IMR-90 (cell line): ENCODE data around the gene STAM2. TPM values are rescaled to one million over a fixed set of nuclear protein-coding genes. Genes with fewer than 3 reads are reported as not detected.

Source experiments
- ATAC-seq: fragments of 200-7000 bp; cut with Tn5 transposase; 2 replicates; pipeline ENCODE4 v1.9.1; 2020; ENCODE audit warnings: low read depth, mild to moderate bottlenecking, moderate library complexity
- BruUV-seq: library from RNA; stranded (reverse); fragments of 400-500 nt; replicated peaks from 2 replicates; lab custom pipeline; 2021; lab: Mats Ljungman, UMichigan
- CTCF ChIA-PET: fragments of 300-600 bp; formaldehyde crosslinking; extraction: SDS; loops from one replicate; lab custom pipeline; 2021; ENCODE audit warnings: antibody characterized with exemption; lab: Yijun Ruan, JAX
- POLR2A ChIA-PET: fragments of 300-600 bp; sonication (Branson Sonifier 250); formaldehyde crosslinking; loops from one replicate; lab custom pipeline; 2022; ENCODE audit warnings: antibody characterized with exemption; ENCODE audit not compliant: unreplicated experiment; lab: Charles Lee
- DNase-seq: peaks from one replicate; pipeline ENCODE4 v3.0.0; 2013
- H2AFZ ChIP-seq: replicated peaks from 2 replicates; pipeline ENCODE3; 2013; ENCODE audit warnings: low read length, mild to moderate bottlenecking; ENCODE audit not compliant: poor library complexity
- H2AK5ac ChIP-seq: 2 replicates; pipeline ENCODE4 v1.6.1; 2013; ENCODE audit warnings: low read depth, low read length, inconsistent platforms
- H2AK9ac ChIP-seq: replicated peaks from 2 replicates; pipeline ENCODE3; 2013; ENCODE audit warnings: mild to moderate bottlenecking, low read depth, low read length, moderate library complexity; ENCODE audit not compliant: poor library complexity
- H2BK120ac ChIP-seq: 2 replicates; pipeline ENCODE4 v1.6.1; 2013; ENCODE audit warnings: low read depth, low read length, inconsistent platforms
- H2BK15ac ChIP-seq: 3 replicates; pipeline ENCODE4 v1.6.1; 2013; ENCODE audit warnings: low read depth, low read length, inconsistent platforms
- H2BK20ac ChIP-seq: 2 replicates; pipeline ENCODE4 v1.6.1; 2013; ENCODE audit warnings: low read depth, mild to moderate bottlenecking, inconsistent platforms, low read length, moderate library complexity
- H2BK5ac ChIP-seq: 2 replicates; pipeline ENCODE4 v1.6.1; 2013; ENCODE audit warnings: mild to moderate bottlenecking, low read depth, low read length, inconsistent platforms; ENCODE audit not compliant: poor library complexity, severe bottlenecking
- H3K14ac ChIP-seq: replicated peaks from 2 replicates; pipeline ENCODE4 v1.6.1; 2013; ENCODE audit warnings: low read depth, low read length, inconsistent platforms
- H3K18ac ChIP-seq: 2 replicates; pipeline ENCODE4 v1.6.1; 2013; ENCODE audit warnings: low read depth, low read length, control low read depth
- H3K23ac ChIP-seq: 2 replicates; pipeline ENCODE4 v1.6.1; 2013; ENCODE audit warnings: low read depth, low read length, inconsistent platforms
- H3K27ac ChIP-seq: 2 replicates; pipeline ENCODE4 v1.5.1; 2013; ENCODE audit warnings: mild to moderate bottlenecking, control low read depth, low read length; ENCODE audit not compliant: insufficient read depth
- H3K27me3 ChIP-seq: 2 replicates; pipeline ENCODE4 v1.6.1; 2013; ENCODE audit warnings: low read length; ENCODE audit not compliant: control insufficient read depth, insufficient read depth
- H3K36me3 ChIP-seq: 2 replicates; pipeline ENCODE4 v1.6.1; 2013; ENCODE audit warnings: low read length, mixed read lengths; ENCODE audit not compliant: control insufficient read depth, insufficient read depth
- H3K4ac ChIP-seq: 2 replicates; pipeline ENCODE4 v1.6.1; 2013; ENCODE audit warnings: low read depth, low read length, inconsistent platforms
- H3K4me1 ChIP-seq: 2 replicates; pipeline ENCODE4 v1.6.1; 2013; ENCODE audit warnings: low read length, mixed read lengths; ENCODE audit not compliant: control insufficient read depth, insufficient read depth
- H3K4me2 ChIP-seq: 2 replicates; pipeline ENCODE4 v1.6.1; 2013; ENCODE audit warnings: low read depth, mild to moderate bottlenecking, control low read depth, low read length, moderate library complexity
- H3K4me3 ChIP-seq: 2 replicates; pipeline ENCODE4 v1.5.1; 2013; ENCODE audit warnings: low read depth, mild to moderate bottlenecking, control low read depth, low read length, moderate library complexity; ENCODE audit not compliant: insufficient read depth
- H3K56ac ChIP-seq: 2 replicates; pipeline ENCODE4 v1.6.1; 2013; ENCODE audit warnings: low read length, inconsistent platforms; ENCODE audit not compliant: insufficient read depth; ENCODE audit errors: extremely low read depth
- H3K79me1 ChIP-seq, 2 experiments: 2 replicates each; pipeline ENCODE4 v1.6.1; 2013; ENCODE audit warnings: low read length in 2 of 2, inconsistent platforms in 1 of 2, low read depth in 1 of 2
- H3K9ac ChIP-seq: 2 replicates; pipeline ENCODE4 v1.6.1; 2013; ENCODE audit warnings: low read depth, low read length, control low read depth
- H3K9me1 ChIP-seq: 2 replicates; pipeline ENCODE4 v1.6.1; 2013; ENCODE audit warnings: low read length, inconsistent platforms; ENCODE audit not compliant: insufficient read depth
- H3K9me3 ChIP-seq: 2 replicates; pipeline ENCODE4 v1.6.1; 2013; ENCODE audit warnings: low read length; ENCODE audit not compliant: control insufficient read depth, insufficient read depth
- H4K20me1 ChIP-seq: 2 replicates; pipeline ENCODE4 v1.6.1; 2013; ENCODE audit warnings: low read length, inconsistent platforms; ENCODE audit not compliant: insufficient read depth
- H4K5ac ChIP-seq: 2 replicates; pipeline ENCODE4 v1.6.1; 2013; ENCODE audit warnings: mild to moderate bottlenecking, low read depth, low read length, control low read depth
- H4K8ac ChIP-seq, 2 experiments: 2 replicates each; pipeline ENCODE4 v1.6.1; 2013; ENCODE audit warnings: low read depth in 2 of 2, low read length in 2 of 2, control low read depth in 1 of 2, inconsistent platforms in 1 of 2
- H4K91ac ChIP-seq: 2 replicates; pipeline ENCODE4 v1.6.1; 2013; ENCODE audit warnings: low read depth, low read length, inconsistent platforms; ENCODE audit not compliant: insufficient read depth
- BHLHE40 ChIP-seq: fragments of 150-350 bp; IDR thresholded peaks from 2 replicates; pipeline ENCODE4 v1.6.1; 2016; ENCODE audit warnings: mild to moderate bottlenecking, low read depth, low read length
- CEBPB ChIP-seq: IDR thresholded peaks from 2 replicates; pipeline ENCODE4 v1.6.1; 2012; ENCODE audit warnings: low read depth, low read length, improper control_type of control experiment
- CHD1 ChIP-seq: IDR thresholded peaks from 2 replicates; pipeline ENCODE4 v1.6.1; 2012; ENCODE audit warnings: low read depth, low read length, improper control_type of control experiment
- FOS ChIP-seq: fragments of 150-350 bp; IDR thresholded peaks from 2 replicates; pipeline ENCODE4 v1.6.1; 2016; ENCODE audit warnings: low read depth, low read length
- MAZ ChIP-seq: IDR thresholded peaks from 2 replicates; pipeline ENCODE4 v1.6.1; 2012; ENCODE audit warnings: low read depth, mild to moderate bottlenecking, low read length, improper control_type of control experiment, moderate library complexity, borderline replicate concordance
- POLR2A ChIP-seq: IDR thresholded peaks from 2 replicates; pipeline ENCODE4 v1.6.1; 2012; ENCODE audit warnings: mild to moderate bottlenecking, low read depth, low read length
- RCOR1 ChIP-seq: IDR thresholded peaks from 2 replicates; pipeline ENCODE4 v1.6.1; 2012; ENCODE audit warnings: mild to moderate bottlenecking, low read length, improper control_type of control experiment; ENCODE audit not compliant: insufficient replicate concordance
- RFX5 ChIP-seq: IDR thresholded peaks from 2 replicates; pipeline ENCODE4 v1.8.0; 2012; ENCODE audit warnings: low read depth, mild to moderate bottlenecking, low read length, moderate library complexity
- SMC3 ChIP-seq: fragments of 150-350 bp; IDR thresholded peaks from 2 replicates; pipeline ENCODE4 v1.6.1; 2016; ENCODE audit warnings: low read depth, mild to moderate bottlenecking, antibody characterized with exemption, low read length, moderate library complexity
- WGBS, 2 experiments: methylation state at CpG; one replicate each; pipeline versions ENCODE4 v1.1.5 to v1.1.7; 2013; ENCODE audit warnings: missing lambda C conversion rate in 2 of 2; ENCODE audit not compliant: insufficient read length in 1 of 2; ENCODE audit errors: extremely low coverage in 2 of 2; 5-methylcytosine and 5-hydroxymethylcytosine counted together
- dilution Hi-C: fragments of 300-500 bp; cut with HindIII; formaldehyde crosslinking; loops from one replicate; pipeline ENCODE4 v1.14.3; 2018; ENCODE audit warnings: low sequenced_read_pairs; ENCODE audit not compliant: unreplicated experiment
- in situ Hi-C: fragments of 300-500 bp; cut with MboI; formaldehyde crosslinking; loops from 3 replicates; pipeline ENCODE4 v1.14.3; 2019; ENCODE audit warnings: low sequenced_read_pairs, inconsistent platforms, mixed read lengths
- intact Hi-C: fragments of 100-400 bp; cut with micrococcal nuclease; formaldehyde crosslinking; loops from 2 replicates; pipeline ENCODE4 v1.10.0; 2022
- polyA plus RNA-seq, 3 experiments: library from polyadenylated mRNA; depleted of rRNA; stranded (reverse); fragments of >200 nt; gene quantifications; 2 replicates each; pipeline ENCODE4 v1.2.3, GENCODE V29; 2012; ENCODE audit warnings: low replicate concordance in 1 of 3
- total RNA-seq: library from RNA; depleted of rRNA; stranded (reverse); fragments of >200 nt; gene quantifications from 2 replicates; pipeline ENCODE4 v1.2.3, GENCODE V29; 2012
- TF ChIP-seq, protein P1 (sequence below): fragments of 150-350 bp; IDR thresholded peaks from 2 replicates; pipeline ENCODE4 v1.6.1; 2017; ENCODE audit warnings: mild to moderate bottlenecking, antibody characterized with exemption, low read length, low read depth
- TF ChIP-seq, protein P2 (sequence below): fragments of 150-350 bp; IDR thresholded peaks from 2 replicates; pipeline ENCODE4 v1.6.1; 2016; ENCODE audit warnings: low read depth, mild to moderate bottlenecking, low read length, moderate library complexity, borderline replicate concordance
- TF ChIP-seq, protein P3 (sequence below): conservative IDR thresholded peaks from 2 replicates; pipeline ENCODE4 v1.5.1; 2012; ENCODE audit warnings: mild to moderate bottlenecking, low read depth, low read length, improper control_type of control experiment

STAM2 gene
- total and polyA plus RNA-seq, 2 of the 4 experiments (the other 2 are of a cell fraction) = 12.5 to 29.2 TPM

DNA sequence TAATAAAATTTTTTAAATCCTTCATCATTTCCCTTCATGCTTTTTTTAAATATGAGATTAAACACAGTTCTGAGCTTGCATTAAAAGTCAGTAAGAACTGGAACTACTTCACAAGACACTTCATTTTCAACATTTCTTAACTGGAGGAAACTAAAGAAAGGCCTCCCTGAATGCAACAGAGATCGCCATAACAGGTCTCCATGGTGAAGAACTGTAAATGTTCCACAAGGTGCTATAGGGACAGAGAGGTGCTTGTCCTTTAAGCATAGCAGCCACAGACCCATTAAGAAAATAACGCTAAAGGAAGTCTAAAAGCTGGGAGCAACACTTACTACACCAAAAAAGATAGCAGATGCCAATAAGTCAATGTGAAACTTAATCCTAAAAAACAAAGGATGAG lies 8.5 kb downstream of the STAM2 start:
- peak overlapping the region; percentile 77; the same call in 1 of the 2 replicates for H3K23ac ChIP-seq
- peak overlapping the region; percentile 77 for H2BK20ac ChIP-seq
- no peak overlapping the region for H2AK5ac ChIP-seq
- peaks cover 21 to 63% of the 10 kb centered on the region in 2 experiments for H3K79me1 ChIP-seq
- no peak overlapping the region for H2AK9ac ChIP-seq
- dilution Hi-C loops = no loop called here
- peaks cover 10% of the 10 kb centered on the region for H3K4me1 ChIP-seq
- ATAC-seq (peak; percentile 38), DNase-seq (no peak)
- peak overlapping the region; percentile 80 for H2BK5ac ChIP-seq
- no CpG with 5 or more reads among the region's 2 CpGs for WGBS, 2 experiments
- H3K4me3 ChIP-seq = no peak overlapping the region
- H3K56ac ChIP-seq = no peak overlapping the region
- no peak overlapping the region for H4K91ac ChIP-seq
- H3K9me3 ChIP-seq = no peaks in the 10 kb centered on the region
- peak overlapping the region; percentile 41; the same call in 1 of the 2 replicates for H3K9ac ChIP-seq
- H3K14ac ChIP-seq = no peak overlapping the region; the same call in 1 of the 2 replicates
- peak overlapping the region; percentile 57; the same call in 1 of the 2 replicates for H3K4ac ChIP-seq
- H2BK15ac ChIP-seq = peak overlapping the region; percentile 50; the same call in 1 of the 3 replicates
- H2AFZ ChIP-seq = no peak overlapping the region
- peaks cover 6% of the 10 kb centered on the region for H3K9me1 ChIP-seq
- no peak overlapping the region; a peak in 1 of 4 replicates for H4K8ac ChIP-seq
- no peak overlapping the region for H4K5ac ChIP-seq
- peak overlapping the region; percentile 84; the same call in 1 of the 2 replicates for H3K18ac ChIP-seq
- ChIA-PET CTCF (interaction anchor here (2.3 kb wide), 1 partner anchor 141 kb away, joined by 7 read pairs; no protein-coding TSS in a partner anchor), POLR2A (no interaction called here)
- H2BK120ac ChIP-seq = peak overlapping the region; percentile 71
- H3K4me2 ChIP-seq = peak overlapping the region; percentile 94
- H3K27ac ChIP-seq = peak overlapping the region; percentile 59; the same call in 1 of the 2 replicates
- intact Hi-C loops = loop anchor here (2.0 kb wide), 1 partner anchor 130 kb away; no protein-coding TSS in a partner anchor
- H3K27me3 ChIP-seq = no peaks in the 10 kb centered on the region
- in situ Hi-C loops = loop anchor here (10.0 kb wide), 1 partner anchor 122 kb away; no protein-coding TSS in a partner anchor
- TF ChIP-seq RFX5 (no peak), BHLHE40 (no peak), FOS (no peak), MAZ (no peak), POLR2A (no peak), SMC3 (no peak), RCOR1 (no peak), CEBPB (no peak), CHD1 (no peak)
- TF ChIP-seq, protein P1, sequence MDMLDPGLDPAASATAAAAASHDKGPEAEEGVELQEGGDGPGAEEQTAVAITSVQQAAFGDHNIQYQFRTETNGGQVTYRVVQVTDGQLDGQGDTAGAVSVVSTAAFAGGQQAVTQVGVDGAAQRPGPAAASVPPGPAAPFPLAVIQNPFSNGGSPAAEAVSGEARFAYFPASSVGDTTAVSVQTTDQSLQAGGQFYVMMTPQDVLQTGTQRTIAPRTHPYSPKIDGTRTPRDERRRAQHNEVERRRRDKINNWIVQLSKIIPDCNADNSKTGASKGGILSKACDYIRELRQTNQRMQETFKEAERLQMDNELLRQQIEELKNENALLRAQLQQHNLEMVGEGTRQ = no peak
- TF ChIP-seq, protein P2, sequence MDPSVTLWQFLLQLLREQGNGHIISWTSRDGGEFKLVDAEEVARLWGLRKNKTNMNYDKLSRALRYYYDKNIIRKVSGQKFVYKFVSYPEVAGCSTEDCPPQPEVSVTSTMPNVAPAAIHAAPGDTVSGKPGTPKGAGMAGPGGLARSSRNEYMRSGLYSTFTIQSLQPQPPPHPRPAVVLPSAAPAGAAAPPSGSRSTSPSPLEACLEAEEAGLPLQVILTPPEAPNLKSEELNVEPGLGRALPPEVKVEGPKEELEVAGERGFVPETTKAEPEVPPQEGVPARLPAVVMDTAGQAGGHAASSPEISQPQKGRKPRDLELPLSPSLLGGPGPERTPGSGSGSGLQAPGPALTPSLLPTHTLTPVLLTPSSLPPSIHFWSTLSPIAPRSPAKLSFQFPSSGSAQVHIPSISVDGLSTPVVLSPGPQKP = no peak
- TF ChIP-seq, protein P3, sequence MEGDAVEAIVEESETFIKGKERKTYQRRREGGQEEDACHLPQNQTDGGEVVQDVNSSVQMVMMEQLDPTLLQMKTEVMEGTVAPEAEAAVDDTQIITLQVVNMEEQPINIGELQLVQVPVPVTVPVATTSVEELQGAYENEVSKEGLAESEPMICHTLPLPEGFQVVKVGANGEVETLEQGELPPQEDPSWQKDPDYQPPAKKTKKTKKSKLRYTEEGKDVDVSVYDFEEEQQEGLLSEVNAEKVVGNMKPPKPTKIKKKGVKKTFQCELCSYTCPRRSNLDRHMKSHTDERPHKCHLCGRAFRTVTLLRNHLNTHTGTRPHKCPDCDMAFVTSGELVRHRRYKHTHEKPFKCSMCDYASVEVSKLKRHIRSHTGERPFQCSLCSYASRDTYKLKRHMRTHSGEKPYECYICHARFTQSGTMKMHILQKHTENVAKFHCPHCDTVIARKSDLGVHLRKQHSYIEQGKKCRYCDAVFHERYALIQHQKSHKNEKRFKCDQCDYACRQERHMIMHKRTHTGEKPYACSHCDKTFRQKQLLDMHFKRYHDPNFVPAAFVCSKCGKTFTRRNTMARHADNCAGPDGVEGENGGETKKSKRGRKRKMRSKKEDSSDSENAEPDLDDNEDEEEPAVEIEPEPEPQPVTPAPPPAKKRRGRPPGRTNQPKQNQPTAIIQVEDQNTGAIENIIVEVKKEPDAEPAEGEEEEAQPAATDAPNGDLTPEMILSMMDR = no peak
- no peaks in the 10 kb centered on the region for H3K36me3 ChIP-seq
- no TSS peak for BruUV-seq
- peaks cover 42% of the 10 kb centered on the region for H4K20me1 ChIP-seq
